ENCODE measurements around the gene RB1. TPM values are rescaled to one million over a fixed set of nuclear protein-coding genes. Genes with fewer than 3 reads are reported as not detected.

The RB1 gene
- polyA plus RNA-seq, 3 donors, result 18.4 to 38.8 (median 29.9) TPM

DNA sequence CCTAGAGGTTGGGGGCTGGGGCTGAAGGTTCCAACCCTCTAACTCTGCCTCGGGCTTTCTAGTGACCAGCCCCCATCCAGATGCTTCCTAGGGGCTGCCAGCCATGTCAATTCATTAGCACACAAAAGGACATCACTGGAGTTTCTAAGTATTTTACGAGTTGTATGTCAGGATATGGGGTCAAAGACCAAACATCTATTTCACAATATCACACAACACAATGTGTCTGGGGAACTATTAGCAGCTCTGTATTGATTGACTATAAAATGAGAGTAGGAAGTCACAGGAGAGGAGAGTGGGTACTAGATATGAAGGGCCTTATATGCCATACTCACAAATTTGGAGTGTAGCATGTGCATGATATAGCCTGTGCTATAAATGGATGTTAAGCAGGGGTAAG is 67.3 kb downstream of the RB1 start:
- Histone ChIP-seq H3K79me2 (ENCODE audit: insufficient read depth, low read length) (no peaks in the 10 kb centered on the region), H4K20me1 (ENCODE audit: insufficient read depth, low read length) (no peaks in the 10 kb centered on the region), H3K27ac (ENCODE audit: low read depth in 1 of 2, low read length in 2 of 2) (no peak overlapping the region), H3K4me2 (replicated peaks; ENCODE audit: extremely low read depth, low read length, poor library complexity, severe bottlenecking) (no peak overlapping the region), H3K4me1 (ENCODE audit: control insufficient read depth in 1 of 2, insufficient read depth in 2 of 2, low read length in 2 of 2) (no peaks in the 10 kb centered on the region), H3K36me3 (replicated peaks in 1 of 2; ENCODE audit: control insufficient read depth in 1 of 2, insufficient read depth in 2 of 2, low read length in 2 of 2) (peaks cover 12 to 72% of the 10 kb centered on the region in 2 donors), H2AFZ (ENCODE audit: insufficient read depth, low read depth, low read length, poor library complexity, severe bottlenecking) (no peak overlapping the region), H3K4me3 (replicated peaks in 1 of 3; ENCODE audit: low read depth in 2 of 3, low read length in 3 of 3) (no peak overlapping the region), H3K27me3 (ENCODE audit: control insufficient read depth in 2 of 2, insufficient read depth in 2 of 2, low read length in 2 of 2) (no peaks in the 10 kb centered on the region), H3K9me3 (replicated peaks in 1 of 2; ENCODE audit: control insufficient read depth in 1 of 2, insufficient read depth in 1 of 2, low read length in 2 of 2) (no peaks in the 10 kb centered on the region), H3K9ac (ENCODE audit: insufficient read depth, low read length, poor library complexity, severe bottlenecking) (no peak overlapping the region)
- peak overlapping the region in 1 of 7 donors; percentile 26 for H3K27ac Mint-ChIP-seq
- no peaks in the 10 kb centered on the region for H3K27me3 Mint-ChIP-seq (ENCODE audit: low read depth in 3 of 3)
- no peak overlapping the region for H3K4me3 Mint-ChIP-seq
- DNase-seq, result no peak
- no peak for TF ChIP-seq CTCF (IDR thresholded peaks at IDR 0.05)
- peaks cover 0 to 4% (median 0%) of the 10 kb centered on the region in 7 donors for H3K9me3 Mint-ChIP-seq
- no CpG with 5 or more reads among the region's 2 CpGs for WGBS (ENCODE audit: insufficient coverage)
- H3K4me1 Mint-ChIP-seq, result peaks cover 7% of the 10 kb centered on the region
- H3K36me3 Mint-ChIP-seq, result peaks cover 49 to 54% of the 10 kb centered on the region in 2 donors
- intact Hi-C loops (cut with micrococcal nuclease), result no loop called here

- intact Hi-C loops (cut with micrococcal nuclease), result no loop called here
These were observed 74.3 kb downstream of the RB1 start for GRCh38 chr13:48377857-48378256.

More at GRCh38 chr13:48377857-48378256, 74.3 kb downstream of the RB1 start:
- H3K27me3 Mint-ChIP-seq (ENCODE audit: low read depth in 3 of 3), result no peaks in the 10 kb centered on the region
- Histone ChIP-seq H3K27ac (ENCODE audit: low read depth in 1 of 2, low read length in 2 of 2) (no peak overlapping the region), H3K4me3 (replicated peaks in 1 of 3; ENCODE audit: low read depth in 2 of 3, low read length in 3 of 3) (no peak overlapping the region), H3K4me1 (ENCODE audit: control insufficient read depth in 1 of 2, insufficient read depth in 2 of 2, low read length in 2 of 2) (peaks cover 6 to 9% of the 10 kb centered on the region in 2 donors), H3K27me3 (ENCODE audit: control insufficient read depth in 2 of 2, insufficient read depth in 2 of 2, low read length in 2 of 2) (no peaks in the 10 kb centered on the region), H2AFZ (ENCODE audit: insufficient read depth, low read depth, low read length, poor library complexity, severe bottlenecking) (no peak overlapping the region), H3K36me3 (replicated peaks in 1 of 2; ENCODE audit: control insufficient read depth in 1 of 2, insufficient read depth in 2 of 2, low read length in 2 of 2) (peaks cover 24 to 66% of the 10 kb centered on the region in 2 donors), H4K20me1 (ENCODE audit: insufficient read depth, low read length) (no peaks in the 10 kb centered on the region), H3K4me2 (replicated peaks; ENCODE audit: extremely low read depth, low read length, poor library complexity, severe bottlenecking) (no peak overlapping the region), H3K9ac (ENCODE audit: insufficient read depth, low read length, poor library complexity, severe bottlenecking) (no peak overlapping the region), H3K9me3 (replicated peaks in 1 of 2; ENCODE audit: control insufficient read depth in 1 of 2, insufficient read depth in 1 of 2, low read length in 2 of 2) (no peaks in the 10 kb centered on the region), H3K79me2 (ENCODE audit: insufficient read depth, low read length) (no peaks in the 10 kb centered on the region)
- no peak for TF ChIP-seq CTCF (IDR thresholded peaks at IDR 0.05)
- no peak for DNase-seq
- peaks cover 41 to 61% of the 10 kb centered on the region in 2 donors for H3K36me3 Mint-ChIP-seq
- H3K4me3 Mint-ChIP-seq, result no peak overlapping the region
- H3K4me1 Mint-ChIP-seq, result peaks cover 6% of the 10 kb centered on the region
- no peak overlapping the region for H3K27ac Mint-ChIP-seq
- peaks cover 0 to 3% (median 0%) of the 10 kb centered on the region in 7 donors for H3K9me3 Mint-ChIP-seq
- no CpG with 5 or more reads among the region's 2 CpGs for WGBS (ENCODE audit: insufficient coverage)
